ENCODE data around the gene HIVEP3. TPM values are rescaled to one million over a fixed set of nuclear protein-coding genes. Genes with fewer than 3 reads are reported as not detected.

Gene HIVEP3
- polyA plus RNA-seq, 1 donor (not counting 4 experiments of a cell fraction or from before 2014, with no cell fraction given) = 1.1 TPM

DNA sequence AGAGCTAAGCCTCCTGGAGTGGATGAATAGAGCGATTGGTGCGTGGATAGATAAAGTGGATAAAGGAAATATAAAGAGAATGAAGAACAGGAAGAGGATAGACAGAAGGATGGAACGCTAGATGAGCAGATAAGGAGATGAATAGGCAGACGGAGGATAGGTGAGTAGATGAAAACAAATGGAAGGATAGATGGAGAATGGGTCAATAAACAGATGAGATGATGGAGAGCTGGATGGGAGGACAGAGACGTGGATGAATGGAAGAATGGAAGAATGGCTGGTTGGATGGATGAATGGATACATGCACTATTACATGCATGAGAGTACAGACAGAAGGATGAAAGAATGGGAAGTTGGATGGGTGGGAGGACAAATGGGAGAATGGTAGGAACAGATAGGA lies 399.1 kb downstream of the HIVEP3 start:
- no peak for FAIRE-seq
- TF ChIP-seq, protein P1, sequence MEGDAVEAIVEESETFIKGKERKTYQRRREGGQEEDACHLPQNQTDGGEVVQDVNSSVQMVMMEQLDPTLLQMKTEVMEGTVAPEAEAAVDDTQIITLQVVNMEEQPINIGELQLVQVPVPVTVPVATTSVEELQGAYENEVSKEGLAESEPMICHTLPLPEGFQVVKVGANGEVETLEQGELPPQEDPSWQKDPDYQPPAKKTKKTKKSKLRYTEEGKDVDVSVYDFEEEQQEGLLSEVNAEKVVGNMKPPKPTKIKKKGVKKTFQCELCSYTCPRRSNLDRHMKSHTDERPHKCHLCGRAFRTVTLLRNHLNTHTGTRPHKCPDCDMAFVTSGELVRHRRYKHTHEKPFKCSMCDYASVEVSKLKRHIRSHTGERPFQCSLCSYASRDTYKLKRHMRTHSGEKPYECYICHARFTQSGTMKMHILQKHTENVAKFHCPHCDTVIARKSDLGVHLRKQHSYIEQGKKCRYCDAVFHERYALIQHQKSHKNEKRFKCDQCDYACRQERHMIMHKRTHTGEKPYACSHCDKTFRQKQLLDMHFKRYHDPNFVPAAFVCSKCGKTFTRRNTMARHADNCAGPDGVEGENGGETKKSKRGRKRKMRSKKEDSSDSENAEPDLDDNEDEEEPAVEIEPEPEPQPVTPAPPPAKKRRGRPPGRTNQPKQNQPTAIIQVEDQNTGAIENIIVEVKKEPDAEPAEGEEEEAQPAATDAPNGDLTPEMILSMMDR (optimal IDR thresholded peaks at IDR 0.05 in 1 of 3, IDR thresholded peaks at IDR 0.05 in 1 of 3, conservative IDR thresholded peaks at IDR 0.05 in 1 of 3; ENCODE audit: extremely low read depth in 1 of 3, insufficient read depth in 2 of 3, low read length in 3 of 3) = no peak
- no peak for TF ChIP-seq EZH2 (IDR thresholded peaks at IDR 0.05; ENCODE audit: low read length)

DNA sequence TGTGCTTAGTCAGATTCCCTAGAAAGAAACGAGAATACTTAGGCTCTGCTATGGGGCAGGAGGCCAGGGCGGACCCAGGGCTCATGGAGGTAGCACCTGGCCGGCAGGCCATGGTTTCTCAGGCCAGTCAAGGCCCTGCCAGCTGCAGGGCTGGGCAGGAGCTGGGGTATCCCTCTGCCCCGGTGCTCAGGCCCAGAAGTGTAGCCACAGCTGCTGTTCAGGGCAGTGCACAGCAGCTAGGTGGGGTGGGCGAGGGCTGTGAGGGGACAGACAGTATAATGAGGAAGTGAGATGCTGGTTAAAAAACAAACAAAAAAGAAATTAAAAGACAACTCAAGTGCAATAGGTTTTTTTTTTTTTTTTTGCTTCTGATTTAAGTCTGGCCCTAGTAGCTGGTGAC lies 400.3 kb downstream of the HIVEP3 start:
- TF ChIP-seq, protein P1 (optimal IDR thresholded peaks at IDR 0.05 in 1 of 3, IDR thresholded peaks at IDR 0.05 in 1 of 3, conservative IDR thresholded peaks at IDR 0.05 in 1 of 3; ENCODE audit: extremely low read depth in 1 of 3, insufficient read depth in 2 of 3, low read length in 3 of 3) = no peak
- no peak for TF ChIP-seq EZH2 (IDR thresholded peaks at IDR 0.05; ENCODE audit: low read length)
- Histone ChIP-seq H3K4me3 (ENCODE audit: control insufficient read depth in 2 of 3, extremely low read depth in 1 of 3, insufficient read depth in 2 of 3, low read depth in 1 of 3, low read length in 3 of 3) (no peak overlapping the region), H2AFZ (ENCODE audit: control insufficient read depth, low read length) (no peak overlapping the region), H4K20me1 (ENCODE audit: control insufficient read depth, extremely low read depth, insufficient read depth, low read length) (no peaks in the 10 kb centered on the region), H3K4me1 (ENCODE audit: control insufficient read depth, extremely low read depth, insufficient read depth, low read length) (peaks cover 5% of the 10 kb centered on the region), H3K9me1 (ENCODE audit: control insufficient read depth, extremely low read depth, insufficient read depth, low read length) (no peaks in the 10 kb centered on the region), H3K4me2 (ENCODE audit: control insufficient read depth, extremely low read depth, insufficient read depth, low read depth, low read length) (no peak overlapping the region), H3K9ac (ENCODE audit: control insufficient read depth, extremely low read depth, insufficient read depth, low read length) (no peak overlapping the region), H3K27ac (ENCODE audit: control insufficient read depth, insufficient read depth, low read length) (no peak overlapping the region), H3K27me3 (ENCODE audit: control insufficient read depth, extremely low read depth, insufficient read depth, low read length) (peaks cover 3% of the 10 kb centered on the region), H3K79me2 (ENCODE audit: control insufficient read depth, insufficient read depth, low read length) (no peaks in the 10 kb centered on the region), H3K36me3 (ENCODE audit: control insufficient read depth in 2 of 2, extremely low read depth in 1 of 2, insufficient read depth in 2 of 2, low read length in 2 of 2) (no peaks in the 10 kb centered on the region), H3K9me3 (ENCODE audit: control insufficient read depth, low read depth, low read length) (no peaks in the 10 kb centered on the region)
- FAIRE-seq (no peak), DNase-seq (ENCODE audit: low read depth, low spot score) (no peak)
- dilution Hi-C loops (cut with MboI; ENCODE audit: extremely low pct_ligation_motif_present, low sequenced_read_pairs) = no loop called here

More for the DNA sequence above, 399.1 kb downstream of the HIVEP3 start:
- H3K9me3 ChIP-seq (ENCODE audit: control insufficient read depth, low read depth, low read length) = no peaks in the 10 kb centered on the region
- no peak overlapping the region for H2AFZ ChIP-seq (ENCODE audit: control insufficient read depth, low read length)
- no peak overlapping the region for H3K4me3 ChIP-seq (ENCODE audit: control insufficient read depth in 2 of 3, extremely low read depth in 1 of 3, insufficient read depth in 2 of 3, low read depth in 1 of 3, low read length in 3 of 3)
- DNase-seq (ENCODE audit: low read depth, low spot score) = no peak
- H3K4me2 ChIP-seq (ENCODE audit: control insufficient read depth, extremely low read depth, insufficient read depth, low read depth, low read length) = no peak overlapping the region
- no peaks in the 10 kb centered on the region for H3K9me1 ChIP-seq (ENCODE audit: control insufficient read depth, extremely low read depth, insufficient read depth, low read length)
- no peak overlapping the region for H3K27ac ChIP-seq (ENCODE audit: control insufficient read depth, insufficient read depth, low read length)
- H3K4me1 ChIP-seq (ENCODE audit: control insufficient read depth, extremely low read depth, insufficient read depth, low read length) = peaks cover 5% of the 10 kb centered on the region
- no peaks in the 10 kb centered on the region for H4K20me1 ChIP-seq (ENCODE audit: control insufficient read depth, extremely low read depth, insufficient read depth, low read length)
- no peaks in the 10 kb centered on the region for H3K79me2 ChIP-seq (ENCODE audit: control insufficient read depth, insufficient read depth, low read length)
- no peak overlapping the region for H3K9ac ChIP-seq (ENCODE audit: control insufficient read depth, extremely low read depth, insufficient read depth, low read length)
- H3K36me3 ChIP-seq (ENCODE audit: control insufficient read depth in 2 of 2, extremely low read depth in 1 of 2, insufficient read depth in 2 of 2, low read length in 2 of 2) = no peaks in the 10 kb centered on the region
- H3K27me3 ChIP-seq (ENCODE audit: control insufficient read depth, extremely low read depth, insufficient read depth, low read length) = peaks cover 3% of the 10 kb centered on the region
- dilution Hi-C loops (cut with MboI; ENCODE audit: extremely low pct_ligation_motif_present, low sequenced_read_pairs) = no loop called here

All from keratinocyte (primary cell).